GM13976 (cell line): ENCODE results near the gene SLC38A10.

Experiments used
- DNase-seq: peaks from one replicate; pipeline ENCODE4 v3.0.0; 2012; ENCODE audit warnings: low spot score
- in situ Hi-C: fragments of 300-500 bp; cut with MboI; formaldehyde crosslinking; loops from one replicate; pipeline ENCODE4 v1.12.0; 2022; ENCODE audit warnings: low sequenced_read_pairs, mixed read lengths, inconsistent platforms; ENCODE audit not compliant: unreplicated experiment
- TF ChIP-seq, protein P1 (sequence below): IDR thresholded peaks from 2 replicates; pipeline ENCODE4 v1.5.1; 2012; ENCODE audit warnings: borderline replicate concordance, mild to moderate bottlenecking; ENCODE audit not compliant: insufficient read depth; ENCODE audit errors: extremely low read depth, missing control alignments, control extremely low read depth

SLC38A10 gene

DNA sequence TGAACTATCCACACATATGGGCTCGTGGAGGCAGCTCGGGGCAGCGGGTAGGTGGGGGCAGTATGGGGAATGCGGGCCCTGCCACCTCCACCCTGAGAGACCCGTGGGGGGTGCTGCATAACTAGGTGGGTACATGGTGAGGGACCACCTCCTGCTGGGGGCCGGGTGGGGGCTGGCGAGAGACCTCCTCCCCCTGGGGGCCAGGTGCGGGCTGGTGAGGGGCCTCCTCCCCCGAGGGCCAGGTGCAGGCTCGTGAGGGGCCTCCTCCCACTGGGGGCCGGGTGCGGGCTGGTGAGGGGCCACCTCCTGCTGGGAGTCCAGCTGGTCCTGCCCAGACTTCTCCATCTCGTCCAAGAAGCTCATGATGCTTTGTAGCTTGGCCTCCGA lies 97.7 kb downstream of the SLC38A10 start:
- in situ Hi-C loops: no loop called here
- DNase-seq: no peak
- TF ChIP-seq, protein P1, sequence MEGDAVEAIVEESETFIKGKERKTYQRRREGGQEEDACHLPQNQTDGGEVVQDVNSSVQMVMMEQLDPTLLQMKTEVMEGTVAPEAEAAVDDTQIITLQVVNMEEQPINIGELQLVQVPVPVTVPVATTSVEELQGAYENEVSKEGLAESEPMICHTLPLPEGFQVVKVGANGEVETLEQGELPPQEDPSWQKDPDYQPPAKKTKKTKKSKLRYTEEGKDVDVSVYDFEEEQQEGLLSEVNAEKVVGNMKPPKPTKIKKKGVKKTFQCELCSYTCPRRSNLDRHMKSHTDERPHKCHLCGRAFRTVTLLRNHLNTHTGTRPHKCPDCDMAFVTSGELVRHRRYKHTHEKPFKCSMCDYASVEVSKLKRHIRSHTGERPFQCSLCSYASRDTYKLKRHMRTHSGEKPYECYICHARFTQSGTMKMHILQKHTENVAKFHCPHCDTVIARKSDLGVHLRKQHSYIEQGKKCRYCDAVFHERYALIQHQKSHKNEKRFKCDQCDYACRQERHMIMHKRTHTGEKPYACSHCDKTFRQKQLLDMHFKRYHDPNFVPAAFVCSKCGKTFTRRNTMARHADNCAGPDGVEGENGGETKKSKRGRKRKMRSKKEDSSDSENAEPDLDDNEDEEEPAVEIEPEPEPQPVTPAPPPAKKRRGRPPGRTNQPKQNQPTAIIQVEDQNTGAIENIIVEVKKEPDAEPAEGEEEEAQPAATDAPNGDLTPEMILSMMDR: no peak

DNA sequence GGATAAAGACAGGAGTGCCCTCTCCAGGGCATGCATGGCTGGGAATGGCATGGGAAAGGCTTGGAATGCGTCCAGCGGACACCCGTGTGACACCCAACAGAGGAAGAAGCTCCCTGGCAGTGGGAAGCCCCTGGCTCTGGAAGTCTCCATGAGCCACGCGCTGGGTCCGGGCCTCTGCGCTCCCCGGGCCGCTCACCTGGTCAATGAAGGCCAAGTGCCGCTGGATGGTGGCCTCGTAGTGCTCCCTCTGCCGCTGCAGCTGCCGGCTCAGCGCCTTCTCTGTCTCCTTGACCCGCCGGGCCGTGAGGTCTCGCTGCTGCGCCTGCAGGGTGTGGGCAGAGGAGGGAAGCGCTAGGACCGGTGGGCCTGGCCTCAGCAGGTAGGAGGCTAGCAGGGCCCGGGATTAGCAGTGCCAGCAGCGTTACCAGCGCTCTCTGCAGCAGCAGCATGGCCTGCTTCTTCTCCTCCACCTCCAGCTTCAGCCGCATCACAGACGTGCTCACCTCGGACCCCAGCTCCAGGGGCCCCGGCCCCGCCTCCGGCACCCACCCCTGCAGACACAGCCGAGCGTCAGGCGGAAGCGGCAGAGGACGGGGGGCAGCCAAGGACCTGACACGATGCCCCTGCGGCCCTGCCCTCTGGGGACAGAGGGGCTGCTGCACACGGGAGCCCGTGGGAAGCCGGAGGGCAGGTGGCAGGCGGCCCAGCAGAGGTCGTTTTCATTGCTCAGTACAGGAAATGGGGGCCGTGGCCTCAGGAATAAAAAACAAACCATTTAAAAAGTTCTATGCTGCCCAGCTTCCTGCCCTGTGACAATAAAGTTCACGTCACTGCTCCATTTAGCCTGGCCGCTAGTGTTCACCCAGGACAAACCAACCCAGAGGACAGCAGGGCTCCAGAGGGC lies 98.3 kb downstream of the SLC38A10 start:
- in situ Hi-C loops: no loop called here
- TF ChIP-seq, protein P1: no peak
- no peak for DNase-seq

DNA sequence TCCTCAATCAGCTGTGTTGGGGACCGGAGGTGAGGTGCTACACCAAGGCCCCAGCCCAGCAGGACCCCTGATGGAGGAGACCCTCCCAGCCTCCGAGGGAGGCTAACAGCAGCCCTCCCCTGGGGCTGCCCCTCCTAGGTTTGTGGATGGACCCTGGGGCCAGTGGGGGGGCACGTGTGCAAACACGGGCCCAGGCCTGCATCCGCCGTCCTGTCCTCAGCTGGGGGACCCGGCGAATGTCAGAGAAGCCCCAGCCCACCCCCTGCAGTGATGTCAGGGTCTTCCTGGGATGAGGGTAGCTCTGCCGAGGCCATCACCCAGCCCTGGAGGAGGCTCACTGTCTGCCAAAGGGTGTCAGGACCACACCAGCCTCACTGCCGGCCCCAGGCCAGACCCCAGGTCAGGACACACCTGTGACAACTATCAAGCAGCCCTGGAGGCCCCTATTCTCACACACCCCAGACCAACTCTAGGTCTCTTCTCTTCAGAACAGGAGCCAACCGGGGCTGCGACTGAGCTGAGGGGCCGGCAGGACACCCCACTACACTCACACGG lies 99.1 kb downstream of the SLC38A10 start:
- in situ Hi-C loops: no loop called here
- TF ChIP-seq, protein P1: no peak
- DNase-seq: no peak
